DOHH2 (cell line): ENCODE data around the gene ABLIM1.

ENCODE experiments used
- H3F3A ChIP-seq: fragments of 200-600 bp; sonication (generic), shearing (Covaris generic); 2 replicates; pipeline ENCODE4 v1.6.0; 2016; ENCODE audit warnings: antibody characterized with exemption, mild to moderate bottlenecking; ENCODE audit not compliant: control insufficient read depth, insufficient read depth
- H3K27ac ChIP-seq: fragments of 200-600 bp; sonication (generic); 2 replicates; pipeline ENCODE4 v1.5.1; 2014; ENCODE audit warnings: low read depth, mild to moderate bottlenecking, low read length, moderate library complexity
- H3K27me3 ChIP-seq: fragments of 200-600 bp; sonication (generic); 2 replicates; pipeline ENCODE4 v1.6.1; 2014; ENCODE audit warnings: mild to moderate bottlenecking, low read length, mixed read lengths; ENCODE audit not compliant: control insufficient read depth
- H3K36me3 ChIP-seq: fragments of 200-600 bp; sonication (generic); 2 replicates; pipeline ENCODE4 v1.6.1; 2014; ENCODE audit warnings: mild to moderate bottlenecking, low read length, moderate library complexity, mixed read lengths; ENCODE audit not compliant: control insufficient read depth
- H3K4me1 ChIP-seq: fragments of 200-600 bp; sonication (generic); 2 replicates; pipeline ENCODE4 v1.6.1; 2014; ENCODE audit warnings: mild to moderate bottlenecking, low read length, mixed read lengths; ENCODE audit not compliant: control insufficient read depth
- H3K4me2 ChIP-seq: fragments of 200-600 bp; sonication (generic); 2 replicates; pipeline ENCODE4 v1.6.0; 2014; ENCODE audit warnings: mild to moderate bottlenecking, low read length, moderate library complexity
- H3K4me3 ChIP-seq: fragments of 200-600 bp; sonication (generic); 2 replicates; pipeline ENCODE4 v1.5.1; 2014; ENCODE audit warnings: mild to moderate bottlenecking, low read length, mixed read lengths
- H3K79me2 ChIP-seq: fragments of 200-600 bp; sonication (generic); 2 replicates; pipeline ENCODE4 v1.6.1; 2014; ENCODE audit warnings: mild to moderate bottlenecking, low read length, mixed read lengths; ENCODE audit not compliant: control insufficient read depth
- H3K9me2 ChIP-seq: fragments of 200-600 bp; sonication (generic); replicated peaks from 2 replicates; pipeline ENCODE4 v1.6.1; 2014; ENCODE audit warnings: mild to moderate bottlenecking, low read length, mixed read lengths; ENCODE audit not compliant: control insufficient read depth
- H3K9me3 ChIP-seq: fragments of 200-600 bp; sonication (generic); 2 replicates; pipeline ENCODE4 v1.6.1; 2014; ENCODE audit warnings: antibody characterized with exemption, low read length, mixed read lengths; ENCODE audit not compliant: control insufficient read depth, insufficient read depth
- H4K20me1 ChIP-seq: fragments of 200-600 bp; sonication (generic); 2 replicates; pipeline ENCODE4 v1.6.0; 2014; ENCODE audit warnings: low read depth, mild to moderate bottlenecking, antibody characterized with exemption, low read length, moderate library complexity; ENCODE audit not compliant: control insufficient read depth, insufficient read depth
- EZH2phosphoT487 ChIP-seq: fragments of 200-600 bp; sonication (generic); IDR thresholded peaks from 2 replicates; pipeline ENCODE4 v1.6.1; 2017; ENCODE audit warnings: borderline replicate concordance, mild to moderate bottlenecking, antibody characterized with exemption, low read length, moderate library complexity, mixed read lengths
- TF ChIP-seq, protein P1 (sequence below): fragments of 200-600 bp; sonication (generic); IDR thresholded peaks from one replicate; pipeline ENCODE4 v1.5.1; 2014; ENCODE audit warnings: antibody characterized with exemption, mild to moderate bottlenecking, low read depth, low read length; ENCODE audit not compliant: poor library complexity, severe bottlenecking

Gene ABLIM1

DNA sequence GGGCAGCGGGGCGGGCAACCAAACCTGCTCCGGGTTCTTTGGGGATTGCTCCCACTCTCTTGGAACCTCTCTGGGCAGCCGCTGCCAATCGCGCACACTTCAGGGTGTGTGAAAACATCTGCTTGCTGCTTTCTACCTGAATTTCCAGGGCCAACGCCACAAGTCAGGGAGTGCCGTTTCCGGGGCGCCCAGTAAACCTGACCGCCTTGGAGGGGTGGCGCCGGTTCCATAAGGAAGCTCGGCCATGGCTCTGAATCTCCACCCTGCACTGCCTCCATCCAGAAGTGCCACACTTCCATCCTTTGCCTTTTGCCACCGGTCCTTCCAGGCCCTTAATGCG, 253.1 kb downstream of the ABLIM1 start:
- TF ChIP-seq, protein P1, sequence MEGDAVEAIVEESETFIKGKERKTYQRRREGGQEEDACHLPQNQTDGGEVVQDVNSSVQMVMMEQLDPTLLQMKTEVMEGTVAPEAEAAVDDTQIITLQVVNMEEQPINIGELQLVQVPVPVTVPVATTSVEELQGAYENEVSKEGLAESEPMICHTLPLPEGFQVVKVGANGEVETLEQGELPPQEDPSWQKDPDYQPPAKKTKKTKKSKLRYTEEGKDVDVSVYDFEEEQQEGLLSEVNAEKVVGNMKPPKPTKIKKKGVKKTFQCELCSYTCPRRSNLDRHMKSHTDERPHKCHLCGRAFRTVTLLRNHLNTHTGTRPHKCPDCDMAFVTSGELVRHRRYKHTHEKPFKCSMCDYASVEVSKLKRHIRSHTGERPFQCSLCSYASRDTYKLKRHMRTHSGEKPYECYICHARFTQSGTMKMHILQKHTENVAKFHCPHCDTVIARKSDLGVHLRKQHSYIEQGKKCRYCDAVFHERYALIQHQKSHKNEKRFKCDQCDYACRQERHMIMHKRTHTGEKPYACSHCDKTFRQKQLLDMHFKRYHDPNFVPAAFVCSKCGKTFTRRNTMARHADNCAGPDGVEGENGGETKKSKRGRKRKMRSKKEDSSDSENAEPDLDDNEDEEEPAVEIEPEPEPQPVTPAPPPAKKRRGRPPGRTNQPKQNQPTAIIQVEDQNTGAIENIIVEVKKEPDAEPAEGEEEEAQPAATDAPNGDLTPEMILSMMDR, result no peak
- no peak for TF ChIP-seq EZH2phosphoT487
- no peak overlapping the region for H3K4me2 ChIP-seq
- H3K36me3 ChIP-seq, result no peaks in the 10 kb centered on the region

GRCh38 chr10:114404171-114405010, 253.7 kb downstream of the ABLIM1 start, which contains the start of gene AFAP1L2:
Gene AFAP1L2 (minus strand): TSS chr10:114404502. CDS start chr10:114404455, 47 bp downstream.
- Histone ChIP-seq H3K4me2 (no peak within 1 kb of the TSS), H3F3A (no peaks in the 10 kb centered on the region), H3K27ac (no peak within 1 kb of the TSS), H3K9me3 (no peaks in the 10 kb centered on the region), H3K27me3 (peaks cover 29% of the 10 kb centered on the region), H4K20me1 (no peaks in the 10 kb centered on the region), H3K79me2 (no peaks in the 10 kb centered on the region), H3K4me3 (no peak within 1 kb of the TSS), H3K9me2 (no peaks in the 10 kb centered on the region), H3K4me1 (no peaks in the 10 kb centered on the region), H3K36me3 (no peaks in the 10 kb centered on the region)
- no peak for TF ChIP-seq EZH2phosphoT487
- TF ChIP-seq, protein P1, result no peak

More for the DNA sequence above, 253.1 kb downstream of the ABLIM1 start:
- no peaks in the 10 kb centered on the region for H4K20me1 ChIP-seq
- H3K27ac ChIP-seq, result no peak overlapping the region
- H3K4me1 ChIP-seq, result no peaks in the 10 kb centered on the region
- H3K9me2 ChIP-seq, result no peaks in the 10 kb centered on the region
- H3K79me2 ChIP-seq, result no peaks in the 10 kb centered on the region
- H3K9me3 ChIP-seq, result no peaks in the 10 kb centered on the region
- peaks cover 29% of the 10 kb centered on the region for H3K27me3 ChIP-seq
- no peaks in the 10 kb centered on the region for H3F3A ChIP-seq
- no peak overlapping the region for H3K4me3 ChIP-seq

- TF ChIP-seq, protein P1, result no peak
- TF ChIP-seq EZH2phosphoT487, result no peak
- no peaks in the 10 kb centered on the region for H3K9me3 ChIP-seq
- H3K27me3 ChIP-seq, result peaks cover 36% of the 10 kb centered on the region
- no peak overlapping the region for H3K4me2 ChIP-seq
- H3K9me2 ChIP-seq, result no peaks in the 10 kb centered on the region
- no peaks in the 10 kb centered on the region for H3K36me3 ChIP-seq
- H3K4me1 ChIP-seq, result no peaks in the 10 kb centered on the region
- no peaks in the 10 kb centered on the region for H3K79me2 ChIP-seq
- H3K4me3 ChIP-seq, result no peak overlapping the region
- no peaks in the 10 kb centered on the region for H3F3A ChIP-seq
- no peak overlapping the region for H3K27ac ChIP-seq
- H4K20me1 ChIP-seq, result no peaks in the 10 kb centered on the region
These were observed 254.4 kb downstream of the ABLIM1 start for GRCh38 chr10:114403541-114404161.
